NCI-H2227 treated with DMSO at 0.1 percent for 48 hours (cell line): ENCODE measurements around the gene SPATA17.
"Not testable (repeated sequence)": the region's sequence is repeated elsewhere in the genome, so short reads cannot be mapped to it uniquely, and the experiment has no call there.

ENCODE experiments used
- DNase-seq: peaks from one replicate; lab custom pipeline; 2025; lab: John Stamatoyannopoulos, UW

Gene SPATA17

GRCh38 chr1:217674028-217674729 lies 43.0 kb downstream of the SPATA17 start:
- DNase-seq: no peak

- no peak for DNase-seq
Measured at GRCh38 chr1:217681806-217682205, 50.7 kb downstream of the SPATA17 start.

GRCh38 chr1:217687511-217687910 lies 56.4 kb downstream of the SPATA17 start:
- DNase-seq: no peak

- not testable (repeated sequence) for DNase-seq
Measured at GRCh38 chr1:217696140-217696539, 65.0 kb downstream of the SPATA17 start.

GRCh38 chr1:217703326-217703725 lies 72.2 kb downstream of the SPATA17 start:
- DNase-seq: no peak

- no peak for DNase-seq
Measured at GRCh38 chr1:217712925-217713597, 81.9 kb downstream of the SPATA17 start.

GRCh38 chr1:217715681-217716080 lies 84.5 kb downstream of the SPATA17 start:
- no peak for DNase-seq

- DNase-seq: no peak
Measured at GRCh38 chr1:217717959-217718358, 86.8 kb downstream of the SPATA17 start.

- no peak for DNase-seq
Measured at GRCh38 chr1:217718873-217719272, 87.7 kb downstream of the SPATA17 start.

- DNase-seq: no peak
Measured at GRCh38 chr1:217721692-217722091, 90.5 kb downstream of the SPATA17 start.

- DNase-seq: no peak
Measured at GRCh38 chr1:217734973-217735372, 103.8 kb downstream of the SPATA17 start.

GRCh38 chr1:217747156-217747769 lies 116.1 kb downstream of the SPATA17 start:
- DNase-seq: peak; percentile 32

- no peak for DNase-seq
Measured at GRCh38 chr1:217769768-217770167, 138.6 kb downstream of the SPATA17 start.

- no peak for DNase-seq
Measured at GRCh38 chr1:217770918-217771317, 139.8 kb downstream of the SPATA17 start.

GRCh38 chr1:217776693-217777092 lies 145.5 kb downstream of the SPATA17 start:
- no peak for DNase-seq

- DNase-seq: peak; percentile 7
Measured at GRCh38 chr1:217781056-217781455, 149.9 kb downstream of the SPATA17 start.

- no peak for DNase-seq
Measured at GRCh38 chr1:217791091-217791490, 159.9 kb downstream of the SPATA17 start.

GRCh38 chr1:217805792-217806191 lies 174.6 kb downstream of the SPATA17 start:
- DNase-seq: no peak

- no peak for DNase-seq
Measured at GRCh38 chr1:217812175-217812574, 181.0 kb downstream of the SPATA17 start.

- no peak for DNase-seq
Measured at GRCh38 chr1:217813031-217813430, 181.9 kb downstream of the SPATA17 start.

- DNase-seq: no peak
Measured at GRCh38 chr1:217837691-217838090, 206.5 kb downstream of the SPATA17 start.

- no peak for DNase-seq
Measured at GRCh38 chr1:217839161-217839560, 208.0 kb downstream of the SPATA17 start.

- no peak for DNase-seq
Measured at GRCh38 chr1:217846733-217847132, 215.6 kb downstream of the SPATA17 start.
